HG03571 (cell line): ENCODE measurements around the gene RPL11.
"Not testable (repeated sequence)": the region's sequence is repeated elsewhere in the genome, so short reads cannot be mapped to it uniquely, and the experiment has no call there.

Experiments
- ATAC-seq: cut with Tn5 transposase; IDR thresholded peaks from one replicate; pipeline ENCODE4 v1.9.1; 2021; ENCODE audit not compliant: unreplicated experiment

The RPL11 gene

DNA sequence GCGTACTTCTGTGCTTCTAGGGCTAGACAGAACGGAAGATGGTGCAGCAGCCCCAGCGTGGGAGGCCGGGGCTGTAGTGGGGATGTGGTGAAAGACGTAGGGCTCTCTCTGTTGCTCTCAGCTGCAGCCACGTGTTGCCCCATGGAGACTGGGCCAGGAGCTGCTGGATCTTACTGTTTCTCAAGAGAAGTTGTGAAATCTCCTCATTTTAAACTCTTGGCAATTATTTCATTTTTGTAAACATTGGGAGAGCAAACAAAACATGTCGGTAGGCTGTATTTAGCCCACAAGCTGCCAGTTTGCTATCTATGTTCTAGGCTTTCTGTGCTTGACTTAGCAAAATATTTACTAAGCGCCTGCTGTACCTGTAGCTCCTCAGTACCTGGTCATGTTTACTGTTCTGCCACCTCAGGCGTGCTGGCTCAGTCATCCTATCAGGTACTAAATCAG lies 35.8 kb downstream of the RPL11 start:
- no peak for ATAC-seq

DNA sequence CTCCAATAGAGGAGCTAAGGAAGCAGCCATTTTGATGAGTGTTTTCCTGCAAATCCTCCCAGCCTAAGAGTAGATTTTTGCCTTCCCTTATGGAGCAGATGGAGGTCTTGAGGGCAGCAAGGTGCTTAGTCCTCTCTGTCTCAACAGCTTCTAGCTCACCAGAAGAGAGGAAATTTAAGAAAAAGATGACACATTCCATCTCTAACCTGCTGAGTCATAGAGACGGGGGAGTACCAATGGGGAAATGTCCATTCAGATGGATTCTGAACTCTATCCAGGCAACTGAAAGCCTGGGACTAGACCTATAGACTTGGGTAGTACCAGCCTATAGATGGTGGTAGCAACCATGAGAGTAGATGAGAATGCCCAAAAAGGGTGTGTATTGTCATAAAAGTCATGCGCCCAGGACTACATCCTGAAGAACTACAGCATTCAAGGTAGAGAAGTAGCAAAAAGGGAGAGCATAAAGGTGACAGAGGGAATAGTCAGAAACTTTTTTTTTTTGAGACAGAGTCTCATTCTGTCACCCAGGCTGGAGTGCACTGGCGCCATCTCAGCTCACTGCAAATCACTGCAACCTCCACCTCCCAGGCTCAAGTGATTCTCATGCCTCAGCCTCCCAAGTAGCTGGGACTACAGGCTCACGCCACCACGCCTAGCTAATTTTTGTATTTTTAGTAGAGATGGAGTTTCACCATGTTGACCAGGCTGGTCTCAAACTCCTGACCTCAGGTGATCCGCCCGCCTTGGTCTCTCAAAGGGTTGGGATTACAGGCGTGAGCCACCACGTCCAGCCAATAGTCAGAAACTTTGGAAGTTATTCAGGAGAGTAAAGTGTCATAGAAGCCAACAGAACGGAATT lies 41.0 kb downstream of the RPL11 start:
- no peak for ATAC-seq

- not testable (repeated sequence) for ATAC-seq
These were observed 41.7 kb downstream of the RPL11 start for GRCh38 chr1:23733281-23733680.

DNA sequence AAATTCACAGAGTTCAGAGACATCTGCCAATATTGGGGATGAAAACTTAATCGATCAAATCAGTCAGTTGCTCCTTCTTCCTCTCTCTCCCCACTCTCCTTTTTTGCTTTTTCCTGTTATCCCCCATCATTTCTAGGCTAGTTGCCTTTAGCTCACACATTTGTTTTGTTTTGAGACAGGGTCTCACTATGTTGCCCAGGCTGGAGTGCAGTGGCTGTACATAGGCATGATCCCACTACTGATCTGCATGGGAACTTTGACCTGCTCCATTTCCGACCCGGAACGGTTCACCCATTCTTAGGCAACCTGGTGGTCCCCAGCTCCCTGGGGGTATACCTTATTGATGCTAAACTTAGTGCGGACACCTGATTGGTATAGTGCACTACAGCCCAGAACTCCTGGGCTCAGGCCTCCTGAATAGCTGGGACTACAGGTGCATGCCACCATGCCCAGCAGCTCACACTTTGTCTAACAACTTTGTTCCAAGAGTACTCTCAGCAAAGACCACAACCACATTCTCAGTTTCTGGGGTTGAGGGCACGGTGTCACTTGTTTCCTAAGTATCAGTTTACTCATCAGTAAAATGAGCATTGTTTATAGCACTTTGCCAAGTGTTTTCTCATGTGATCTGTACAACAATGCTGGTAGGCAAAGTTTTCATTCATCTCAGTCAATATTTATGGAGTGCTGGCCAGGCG lies 45.0 kb downstream of the RPL11 start:
- no peak for ATAC-seq

- no peak for ATAC-seq
These were observed 50.0 kb downstream of the RPL11 start for GRCh38 chr1:23741609-23742008.

DNA sequence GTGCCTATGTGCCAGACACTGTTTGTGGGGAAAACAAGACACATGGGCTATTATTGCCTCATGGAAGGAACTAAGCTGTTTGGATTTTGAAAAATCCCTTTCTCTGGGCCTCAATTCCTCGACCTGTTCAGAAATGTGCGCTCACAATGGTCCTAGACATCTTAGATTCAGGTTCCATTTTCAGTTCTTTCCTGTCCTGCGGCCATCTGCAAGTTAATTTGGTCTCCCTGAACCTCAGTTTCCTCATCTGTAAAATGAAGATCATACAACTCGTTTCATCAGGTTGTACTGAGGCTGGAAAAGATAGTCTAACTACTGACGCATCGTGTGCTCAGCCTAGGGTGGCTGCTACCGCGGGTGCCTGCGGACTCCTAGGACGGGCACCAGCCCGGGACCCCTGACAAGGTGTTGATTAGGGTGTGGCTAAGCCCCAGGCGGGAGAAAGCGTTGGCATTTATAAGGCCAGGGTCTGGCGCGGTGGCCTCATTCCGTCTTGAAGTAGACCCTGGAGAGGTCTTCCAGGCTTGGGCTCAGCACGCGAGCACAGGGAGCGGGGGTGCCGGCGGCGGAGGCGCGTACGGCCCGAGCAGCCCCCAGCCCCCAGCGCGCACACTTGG lies 51.2 kb downstream of the RPL11 start:
- ATAC-seq: no peak

DNA sequence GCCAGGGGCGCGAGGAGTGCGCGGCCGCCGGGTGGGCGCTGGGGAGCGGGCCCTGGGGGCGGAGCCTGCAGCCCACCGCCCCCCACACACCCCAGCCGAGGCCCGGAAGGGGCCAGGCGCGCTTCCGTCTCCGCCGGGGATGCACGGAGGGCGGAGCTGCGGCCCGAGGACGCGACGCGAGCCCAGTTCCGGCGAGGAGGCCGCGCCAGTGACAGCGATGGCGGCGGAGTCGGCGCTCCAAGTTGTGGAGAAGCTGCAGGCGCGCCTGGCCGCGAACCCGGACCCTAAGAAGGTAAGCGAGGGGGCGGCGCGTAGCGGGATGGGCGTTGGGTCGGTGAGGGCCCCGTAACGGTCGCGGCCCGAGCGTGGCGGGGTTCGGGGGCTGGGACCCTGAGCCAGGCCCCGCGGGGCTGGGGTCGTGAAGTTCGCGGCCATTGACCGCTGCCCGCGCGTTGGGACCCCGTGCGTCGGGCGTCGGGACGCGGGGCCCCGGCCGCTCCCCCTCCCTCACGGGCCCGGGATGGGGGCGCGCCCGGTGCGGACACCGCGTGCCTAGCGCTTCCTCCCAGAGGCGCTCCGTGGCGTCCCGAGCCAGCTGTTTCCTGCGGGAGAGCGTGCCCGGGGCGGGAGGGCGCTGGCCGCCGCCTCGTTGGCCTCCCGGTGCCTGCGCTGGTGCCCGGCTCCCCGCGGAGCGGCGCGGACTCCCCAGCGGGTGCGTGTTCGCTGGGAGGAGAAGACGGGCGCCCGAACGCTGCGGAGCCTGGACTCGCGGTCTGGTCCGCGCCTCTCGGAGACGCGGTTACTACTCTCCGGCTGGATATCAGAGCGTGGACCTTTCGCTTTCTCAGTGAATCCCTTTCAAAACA lies 51.9 kb downstream of the RPL11 start, which contains the start of gene ELOA:
TSS of gene ELOA (plus strand) at position 185 of the 866 bp plus-strand sequence. CDS start at position 218, 33 bp downstream.
- ATAC-seq: peak; percentile 75

DNA sequence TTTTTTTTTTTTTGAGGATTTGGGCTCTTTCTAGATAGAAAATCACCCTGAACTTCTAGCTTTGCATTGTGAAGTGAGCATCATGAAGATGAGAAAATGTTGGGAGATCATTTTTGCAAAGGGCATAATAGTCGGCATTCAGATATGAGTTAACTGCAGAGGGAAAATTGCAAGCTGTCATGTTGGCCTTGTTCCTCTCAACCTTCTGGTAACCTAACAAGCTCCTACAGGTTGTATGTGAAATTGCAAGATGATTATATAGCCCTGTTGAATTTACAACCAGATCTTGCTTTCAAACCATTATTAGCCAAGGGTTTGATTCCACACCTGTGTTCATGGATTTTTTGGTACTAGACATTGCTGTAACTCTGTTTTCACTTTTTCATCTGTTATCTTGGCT lies 53.9 kb downstream of the RPL11 start:
- ATAC-seq: no peak
